ENCODE results near the gene HHAT. TPM values are rescaled to one million over a fixed set of nuclear protein-coding genes. Genes with fewer than 3 reads are reported as not detected.

The HHAT gene
- total RNA-seq, 1 donor from 2014 or later: 11.4 TPM

- H3K27me3 ChIP-seq (ENCODE audit: insufficient read depth, low read length): peaks cover 13% of the 10 kb centered on the region
- no peak overlapping the region for H3K4me3 Mint-ChIP-seq (ENCODE audit: unreplicated experiment)
- TF ChIP-seq CTCF (IDR thresholded peaks at IDR 0.05; ENCODE audit: insufficient read depth, low read depth, low read length): no peak
Observed at GRCh38 chr1:210301615-210302000, 27.1 kb upstream of the HHAT start.

DNA sequence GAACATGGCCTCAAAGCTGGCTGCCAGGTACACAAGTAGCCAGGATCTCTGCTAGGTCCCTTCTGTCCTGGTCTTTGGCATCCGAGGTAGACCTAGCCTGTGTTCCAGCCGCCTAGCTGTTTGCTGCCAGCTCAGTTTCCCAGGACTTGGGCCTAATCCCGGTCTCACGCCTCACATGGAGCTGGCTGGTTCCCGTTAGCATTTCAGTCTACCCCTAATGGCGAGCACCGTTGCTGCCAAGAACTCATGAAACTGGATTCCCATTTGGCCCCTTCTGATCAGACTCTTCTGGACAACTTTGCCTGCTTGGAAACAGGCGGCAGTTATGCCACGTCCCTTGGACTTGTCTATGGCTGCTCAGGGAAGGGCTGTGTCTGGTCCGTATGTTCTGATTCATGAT is 26.2 kb upstream of the HHAT start:
- no peaks in the 10 kb centered on the region for H3K9me3 ChIP-seq (ENCODE audit: insufficient read depth, low read depth, low read length)
- no peaks in the 10 kb centered on the region for H3K36me3 ChIP-seq (ENCODE audit: insufficient read depth, low read length)
- no peak overlapping the region for H3K9ac ChIP-seq (ENCODE audit: low read length)
- H3K27me3 ChIP-seq (ENCODE audit: insufficient read depth, low read length): peaks cover 12% of the 10 kb centered on the region
- no peak overlapping the region for H3K27ac ChIP-seq (ENCODE audit: low read depth, low read length)
- DNase-seq (ENCODE audit: low read depth) (no peak), FAIRE-seq (no peak)
- H3K9me3 Mint-ChIP-seq (ENCODE audit: unreplicated experiment): no peaks in the 10 kb centered on the region
- no peaks in the 10 kb centered on the region for H3K4me1 Mint-ChIP-seq (ENCODE audit: low read depth, unreplicated experiment)
- H3K4me3 Mint-ChIP-seq (ENCODE audit: unreplicated experiment): no peak overlapping the region
- no peaks in the 10 kb centered on the region for H4K20me1 ChIP-seq (ENCODE audit: insufficient read depth, low read length)
- no peak overlapping the region for H3K27ac Mint-ChIP-seq (ENCODE audit: unreplicated experiment)
- no peak overlapping the region for H2AFZ ChIP-seq (ENCODE audit: low read depth, low read length)
- H3K79me2 ChIP-seq (ENCODE audit: insufficient read depth, low read length): no peaks in the 10 kb centered on the region
- no peaks in the 10 kb centered on the region for H3K36me3 Mint-ChIP-seq (ENCODE audit: low read depth, unreplicated experiment)
- H3K27me3 Mint-ChIP-seq (ENCODE audit: low read depth, unreplicated experiment): peaks cover 6% of the 10 kb centered on the region
- no peaks in the 10 kb centered on the region for H3K4me1 ChIP-seq (ENCODE audit: insufficient read depth, low read length)
- no peak overlapping the region for H3K4me2 ChIP-seq (ENCODE audit: low read length)
- H3K4me3 ChIP-seq (ENCODE audit: insufficient read depth, low read depth, low read length): no peak overlapping the region
- TF ChIP-seq EZH2 (IDR thresholded peaks at IDR 0.05; ENCODE audit: insufficient read depth, low read length) (no peak), CTCF (IDR thresholded peaks at IDR 0.05; ENCODE audit: insufficient read depth, low read depth, low read length) (no peak)

More at GRCh38 chr1:210301615-210302000, 27.1 kb upstream of the HHAT start:
- H3K36me3 ChIP-seq (ENCODE audit: insufficient read depth, low read length): no peaks in the 10 kb centered on the region
- DNase-seq (ENCODE audit: low read depth) (peak; percentile 45), FAIRE-seq (no peak)
- no peak overlapping the region for H3K27ac Mint-ChIP-seq (ENCODE audit: unreplicated experiment)
- no peak overlapping the region for H3K4me3 ChIP-seq (ENCODE audit: insufficient read depth, low read depth, low read length)
- no peak overlapping the region for H3K9ac ChIP-seq (ENCODE audit: low read length)
- no peak overlapping the region for H3K4me2 ChIP-seq (ENCODE audit: low read length)
- no peak overlapping the region for H2AFZ ChIP-seq (ENCODE audit: low read depth, low read length)
- no peaks in the 10 kb centered on the region for H3K4me1 Mint-ChIP-seq (ENCODE audit: low read depth, unreplicated experiment)
- H3K9me3 Mint-ChIP-seq (ENCODE audit: unreplicated experiment): no peaks in the 10 kb centered on the region
- no peaks in the 10 kb centered on the region for H3K4me1 ChIP-seq (ENCODE audit: insufficient read depth, low read length)
- no peaks in the 10 kb centered on the region for H4K20me1 ChIP-seq (ENCODE audit: insufficient read depth, low read length)
- H3K27ac ChIP-seq (ENCODE audit: low read depth, low read length): no peak overlapping the region
- H3K36me3 Mint-ChIP-seq (ENCODE audit: low read depth, unreplicated experiment): no peaks in the 10 kb centered on the region
- H3K9me3 ChIP-seq (ENCODE audit: insufficient read depth, low read depth, low read length): no peaks in the 10 kb centered on the region
- H3K79me2 ChIP-seq (ENCODE audit: insufficient read depth, low read length): no peaks in the 10 kb centered on the region
- H3K27me3 Mint-ChIP-seq (ENCODE audit: low read depth, unreplicated experiment): peaks cover 6% of the 10 kb centered on the region

- no peaks in the 10 kb centered on the region for H3K4me1 ChIP-seq (ENCODE audit: insufficient read depth, low read length)
- no peaks in the 10 kb centered on the region for H3K36me3 Mint-ChIP-seq (ENCODE audit: low read depth, unreplicated experiment)
Observed at GRCh38 chr1:210303391-210303790, 25.3 kb upstream of the HHAT start.

More at GRCh38 chr1:210303391-210303790, 25.3 kb upstream of the HHAT start:
- Mint-ChIP-seq H3K4me1 (ENCODE audit: low read depth, unreplicated experiment) (no peaks in the 10 kb centered on the region), H3K27me3 (ENCODE audit: low read depth, unreplicated experiment) (peaks cover 6% of the 10 kb centered on the region), H3K27ac (ENCODE audit: unreplicated experiment) (no peak overlapping the region), H3K9me3 (ENCODE audit: unreplicated experiment) (no peaks in the 10 kb centered on the region), H3K4me3 (ENCODE audit: unreplicated experiment) (no peak overlapping the region)
- H2AFZ ChIP-seq (ENCODE audit: low read depth, low read length): no peak overlapping the region
- H4K20me1 ChIP-seq (ENCODE audit: insufficient read depth, low read length): no peaks in the 10 kb centered on the region
- DNase-seq (ENCODE audit: low read depth): no peak
- no peaks in the 10 kb centered on the region for H3K36me3 ChIP-seq (ENCODE audit: insufficient read depth, low read length)
- H3K4me3 ChIP-seq (ENCODE audit: insufficient read depth, low read depth, low read length): no peak overlapping the region
- no peak for FAIRE-seq
- H3K9me3 ChIP-seq (ENCODE audit: insufficient read depth, low read depth, low read length): no peaks in the 10 kb centered on the region
- H3K4me2 ChIP-seq (ENCODE audit: low read length): no peak overlapping the region
- no peak overlapping the region for H3K9ac ChIP-seq (ENCODE audit: low read length)
- TF ChIP-seq CTCF (IDR thresholded peaks at IDR 0.05; ENCODE audit: insufficient read depth, low read depth, low read length): no peak
- H3K79me2 ChIP-seq (ENCODE audit: insufficient read depth, low read length): no peaks in the 10 kb centered on the region
- peaks cover 12% of the 10 kb centered on the region for H3K27me3 ChIP-seq (ENCODE audit: insufficient read depth, low read length)
- no peak overlapping the region for H3K27ac ChIP-seq (ENCODE audit: low read depth, low read length)
